ENCODE data around the gene USP37.

USP37 gene

GRCh38 chr2:218419630-218420216 lies 148.4 kb downstream of the USP37 start:
- no peak for DNase-seq (ENCODE audit: low read depth)
- no peak overlapping the region for H3K4me3 ChIP-seq (ENCODE audit: low read length)
- no peak for TF ChIP-seq CTCF (conservative IDR thresholded peaks at IDR 0.05; ENCODE audit: low read depth, low read length)

- H3K4me3 ChIP-seq (ENCODE audit: low read length) = no peak within 1 kb of the TSS
- no peak for DNase-seq (ENCODE audit: low read depth)
- no peak for TF ChIP-seq CTCF (conservative IDR thresholded peaks at IDR 0.05; ENCODE audit: low read depth, low read length)
Observed at GRCh38 chr2:218418717-218419458, 149.3 kb downstream of the USP37 start, which contains the start of gene VIL1. TSS of gene VIL1 (plus strand) at chr2:218419123. CDS start at chr2:218423779, 4,656 bp downstream.

- no peak for TF ChIP-seq CTCF (conservative IDR thresholded peaks at IDR 0.05; ENCODE audit: low read depth, low read length)
- DNase-seq (ENCODE audit: low read depth) = no peak
- no peak overlapping the region for H3K4me3 ChIP-seq (ENCODE audit: low read length)
Observed at GRCh38 chr2:218418321-218418716, 149.8 kb downstream of the USP37 start.

GRCh38 chr2:218407717-218408116 lies 160.4 kb downstream of the USP37 start:
- no peak for TF ChIP-seq CTCF (conservative IDR thresholded peaks at IDR 0.05; ENCODE audit: low read depth, low read length)
- no peak overlapping the region for H3K4me3 ChIP-seq (ENCODE audit: low read length)
- no peak for DNase-seq (ENCODE audit: low read depth)

- peak overlapping the region; percentile 61 for H3K4me3 ChIP-seq (ENCODE audit: low read length)
- DNase-seq (ENCODE audit: low read depth) = no peak
- no peak for TF ChIP-seq CTCF (conservative IDR thresholded peaks at IDR 0.05; ENCODE audit: low read depth, low read length)
Observed at GRCh38 chr2:218406949-218407618, 161.1 kb downstream of the USP37 start.

GRCh38 chr2:218406209-218406948 lies 161.8 kb downstream of the USP37 start:
- DNase-seq (ENCODE audit: low read depth) = peak; percentile 78
- H3K4me3 ChIP-seq (ENCODE audit: low read length) = peak overlapping the region; percentile 61
- peak; percentile 80 for TF ChIP-seq CTCF (conservative IDR thresholded peaks at IDR 0.05; ENCODE audit: low read depth, low read length)

All from retinal pigment epithelial cell (primary cell).